Stimulated activated CD4-positive, alpha-beta T cell treated with anti-CD3 and anti-CD28 coated beads, TNF-alpha, amount 100 ng/mL, for 24 hours (primary cell): ENCODE measurements around the gene DDAH2.

Source experiments
- DNase-seq, 3 experiments: peaks; one replicate each; pipeline ENCODE4 v3.0.0-alpha.2; 2020; ENCODE audit warnings: low read depth in 3 of 3

Gene DDAH2

GRCh38 chr6:31730631-31731086 lies 1.6 kb upstream of the DDAH2 start:
- no peak for DNase-seq

DNA sequence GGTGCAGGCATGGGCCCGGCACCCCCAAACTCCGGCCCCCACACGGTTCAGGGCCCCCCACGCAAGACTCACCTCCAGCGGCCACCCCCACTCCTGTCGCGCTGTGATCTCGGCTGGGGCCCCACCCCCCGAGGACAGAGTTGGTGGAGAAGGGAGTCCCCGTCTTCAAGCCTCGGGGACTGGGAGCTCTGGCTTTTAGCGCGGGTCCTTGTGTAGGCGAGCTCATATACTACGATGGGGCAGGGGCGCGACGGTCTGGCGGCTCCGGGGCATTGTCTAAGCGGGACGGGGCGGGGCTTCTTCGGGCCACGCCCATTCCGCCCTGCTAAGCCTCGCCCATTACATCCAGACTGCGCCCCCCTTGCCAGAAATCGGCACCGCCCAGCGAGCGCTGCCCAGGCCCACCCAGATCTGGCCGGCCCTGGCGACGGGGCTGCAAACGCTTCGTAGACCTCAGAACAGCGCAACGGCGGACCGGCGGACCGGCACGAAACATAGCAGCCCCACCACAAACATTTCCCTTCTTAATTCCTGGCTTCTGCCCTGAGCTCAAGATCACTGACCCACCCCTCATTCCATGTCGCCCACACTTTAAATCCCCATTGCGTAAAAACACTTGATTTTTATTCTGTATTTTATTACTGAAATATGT lies 1.0 kb upstream of the DDAH2 start:
- peak in 1 of 3 experiments; percentile 63 for DNase-seq

- peak in 2 of 3 experiments; percentile 51 to 78 for DNase-seq
These were observed 448 bp upstream of the DDAH2 start for GRCh38 chr6:31729515-31729978.

- no peak for DNase-seq
These were observed 1.1 kb downstream of the DDAH2 start for GRCh38 chr6:31727717-31728671.

- DNase-seq: no peak
These were observed 1.9 kb downstream of the DDAH2 start for GRCh38 chr6:31727034-31727716.

DNA sequence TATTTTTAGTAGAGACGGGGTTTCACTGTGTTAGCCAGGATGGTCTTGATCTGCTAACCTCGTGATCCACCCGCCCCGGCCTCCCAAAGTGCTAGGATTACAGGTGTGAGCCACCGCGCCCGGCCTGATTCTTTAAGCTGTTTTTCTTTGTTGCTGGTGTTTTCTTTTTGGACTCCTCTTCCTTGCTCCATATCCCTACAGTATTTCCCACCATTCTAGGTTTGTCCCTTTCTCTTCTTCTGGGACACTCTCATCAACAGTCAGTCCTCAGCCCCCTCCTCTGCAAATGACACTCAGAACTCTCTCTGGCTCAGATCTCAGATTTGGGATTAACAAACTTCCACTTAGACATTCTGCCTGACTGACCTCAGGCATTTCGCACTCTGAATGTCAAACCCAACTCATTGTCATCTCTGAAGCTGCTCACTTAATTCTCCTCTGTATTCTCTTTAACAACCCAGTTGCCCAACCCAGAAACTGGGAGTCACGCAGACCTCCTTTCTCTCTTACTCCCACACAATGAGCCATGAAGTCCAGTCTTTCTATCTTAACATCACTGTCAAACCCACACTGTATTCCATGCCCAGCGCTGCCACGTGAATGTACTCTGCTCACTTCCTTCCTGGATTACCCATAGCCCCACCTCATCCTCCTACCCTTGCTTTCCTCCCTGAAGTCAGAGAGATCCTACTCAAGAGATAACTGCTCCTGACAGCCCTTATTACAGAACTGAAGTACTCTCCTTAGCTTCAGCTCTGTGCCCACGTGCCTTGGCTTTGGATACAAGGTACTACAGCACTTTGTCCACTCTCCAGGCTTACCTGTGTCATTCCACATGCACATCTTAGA lies 3.4 kb downstream of the DDAH2 start:
- no peak for DNase-seq

DNA sequence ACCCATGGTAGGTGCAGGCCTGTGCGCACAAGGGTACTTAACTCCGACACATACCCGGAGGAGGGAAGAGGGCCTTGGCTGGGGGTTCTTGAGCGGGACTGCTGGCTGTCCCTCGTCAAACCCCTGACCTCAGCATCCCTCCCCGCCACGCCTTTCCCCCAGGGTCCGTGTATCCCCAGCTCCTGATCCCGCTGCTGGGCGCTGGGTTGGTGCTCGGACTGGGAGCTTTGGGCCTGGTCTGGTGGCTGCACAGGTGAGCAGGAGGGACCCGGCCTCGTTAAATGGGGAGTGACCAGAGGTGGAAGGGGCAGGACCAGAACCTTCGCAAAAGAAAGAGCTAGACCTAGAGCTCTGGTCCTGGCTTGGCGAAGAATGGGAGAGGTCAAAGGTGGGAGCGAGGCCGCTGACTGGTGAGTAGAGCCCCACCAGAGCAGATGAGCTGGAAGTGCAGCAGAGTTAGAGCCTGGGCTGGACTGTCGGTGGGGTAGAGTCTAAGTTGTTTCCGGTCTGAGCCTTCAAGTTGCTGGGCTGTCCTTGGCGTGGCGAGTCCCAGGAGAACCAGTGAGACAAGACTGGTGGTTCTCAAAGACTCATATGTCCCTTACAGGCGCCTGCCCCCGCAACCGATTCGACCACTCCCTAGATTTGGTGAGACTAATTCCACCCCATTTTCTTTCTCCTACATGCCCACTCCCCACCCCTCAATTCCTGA lies 5.0 kb downstream of the DDAH2 start:
- no peak for DNase-seq

DNA sequence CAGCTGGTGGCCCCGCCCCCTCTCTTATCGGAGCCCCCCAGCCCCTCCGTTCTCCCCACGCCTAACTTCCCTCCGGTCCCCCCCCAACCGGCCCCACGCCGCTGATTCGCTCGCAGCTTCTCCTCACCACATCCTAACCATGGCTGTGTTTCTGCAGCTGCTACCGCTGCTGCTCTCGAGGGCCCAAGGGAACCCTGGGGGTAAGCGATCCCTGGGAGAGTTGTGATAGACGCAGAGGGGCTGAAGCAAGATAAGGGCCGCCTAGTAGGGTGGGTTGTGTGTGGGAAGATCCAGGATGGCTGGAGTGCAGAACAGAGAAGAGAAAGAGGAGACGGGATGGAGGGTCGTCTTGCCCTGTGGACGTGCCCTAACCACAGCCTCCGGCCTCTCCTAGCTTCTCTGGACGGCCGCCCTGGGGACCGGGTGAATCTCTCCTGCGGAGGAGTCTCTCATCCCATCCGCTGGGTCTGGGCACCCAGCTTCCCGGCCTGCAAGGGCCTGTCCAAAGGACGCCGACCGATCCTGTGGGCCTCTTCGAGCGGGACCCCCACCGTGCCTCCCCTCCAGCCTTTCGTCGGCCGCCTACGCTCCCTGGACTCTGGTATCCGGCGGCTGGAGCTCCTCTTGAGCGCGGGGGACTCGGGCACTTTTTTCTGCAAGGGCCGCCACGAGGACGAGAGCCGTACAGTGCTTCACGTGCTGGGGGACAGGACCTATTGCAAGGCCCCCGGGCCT lies 5.7 kb downstream of the DDAH2 start, which contains the start of gene MPIG6B:
Gene MPIG6B, plus strand, starts transcription at position 129 of the 735 bp plus-strand sequence. Its CDS starts 11 bp downstream, at position 140.
- no peak for DNase-seq

- DNase-seq: no peak
These were observed 6.9 kb downstream of the DDAH2 start for GRCh38 chr6:31722173-31722572.

GRCh38 chr6:31721351-31722020 lies 7.6 kb downstream of the DDAH2 start, which contains the start of gene LY6G6C:
Gene LY6G6C, minus strand, starts transcription at chr6:31721746. Its CDS starts 67 bp downstream, at chr6:31721679.
- no peak for DNase-seq

GRCh38 chr6:31720196-31720770 lies 8.8 kb downstream of the DDAH2 start:
- no peak for DNase-seq

- no peak for DNase-seq
These were observed 10.1 kb downstream of the DDAH2 start for GRCh38 chr6:31719001-31719400.

DNA sequence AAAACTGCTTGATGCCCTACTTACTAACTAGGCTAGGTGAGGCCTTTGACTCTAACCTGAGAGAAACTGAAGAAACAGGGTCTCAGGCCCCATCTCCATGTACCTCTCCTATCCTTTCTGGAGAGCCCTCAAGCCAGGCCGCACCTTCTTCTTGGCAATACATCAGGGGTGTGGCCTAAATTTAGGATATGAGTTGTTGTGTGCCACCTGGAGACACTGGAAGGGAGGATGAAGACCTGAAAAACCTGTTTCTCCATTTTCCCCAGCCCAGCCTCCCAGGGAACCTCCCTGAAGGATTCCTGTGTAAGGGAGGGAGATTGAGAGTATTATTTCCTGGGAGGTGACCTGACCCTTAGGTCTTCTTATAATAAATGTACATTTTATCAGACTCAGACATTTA lies 10.8 kb downstream of the DDAH2 start:
- DNase-seq: no peak

- no peak for DNase-seq
These were observed 11.4 kb downstream of the DDAH2 start for GRCh38 chr6:31717499-31718222.

DNA sequence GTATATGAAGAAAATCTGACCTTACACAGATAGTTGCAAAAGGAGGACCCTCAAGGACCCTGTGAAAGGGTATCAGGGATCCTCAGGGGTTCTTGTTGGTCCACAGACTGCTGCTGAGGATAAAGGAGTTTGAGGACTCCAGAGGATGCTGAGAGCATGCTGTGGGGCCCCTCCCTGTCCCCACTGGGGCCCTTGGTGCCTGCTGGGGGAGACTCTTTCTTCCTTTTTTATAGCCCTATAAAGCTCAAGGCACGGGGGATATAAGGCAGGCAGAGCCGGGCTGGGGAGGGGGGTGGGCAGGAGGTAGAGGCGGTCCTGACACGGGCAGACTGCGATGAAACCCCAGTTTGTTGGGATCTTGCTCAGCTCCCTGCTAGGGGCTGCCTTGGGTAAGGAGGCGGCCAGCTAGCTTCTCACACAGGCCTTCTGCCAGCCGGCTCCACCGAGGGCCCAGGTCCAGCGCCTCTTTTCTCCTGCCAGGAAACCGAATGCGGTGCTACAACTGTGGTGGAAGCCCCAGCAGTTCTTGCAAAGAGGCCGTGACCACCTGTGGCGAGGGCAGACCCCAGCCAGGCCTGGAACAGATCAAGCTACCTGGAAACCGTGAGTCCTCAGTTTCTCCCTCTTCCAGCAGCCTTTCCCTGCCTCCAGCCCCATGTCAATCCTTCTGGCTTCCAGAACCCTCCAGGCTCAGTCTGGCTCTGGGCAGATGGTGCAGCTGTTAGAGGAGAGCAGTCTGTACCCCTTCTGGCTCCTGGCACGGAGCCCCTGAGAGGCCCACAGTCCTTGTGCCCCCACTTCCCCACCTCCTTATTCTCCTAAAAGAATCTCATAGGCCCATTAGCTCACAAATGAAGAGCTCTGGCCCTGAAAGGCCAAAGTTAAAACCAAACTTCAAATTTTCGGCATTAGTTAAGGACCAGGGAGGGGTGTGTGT lies 13.8 kb downstream of the DDAH2 start, which contains the start of gene LY6G6D:
Gene LY6G6D, plus strand, starts transcription at position 327 of the 937 bp plus-strand sequence. Its CDS starts 8 bp downstream, at position 335.
- no peak for DNase-seq

GRCh38 chr6:31713991-31714684 lies 15.0 kb downstream of the DDAH2 start:
- DNase-seq: no peak
